Activated T-helper 1 cell treated with anti-CD3 and anti-CD28 coated beads, Interleukin-2, amount 50 U/mL, for 16 hours (primary cell): ENCODE results near the gene CCR5AS.
"Not testable (repeated sequence)": the region's sequence is repeated elsewhere in the genome, so short reads cannot be mapped to it uniquely, and the experiment has no call there.

Source experiments
- DNase-seq, 2 donors: peaks; one replicate each; pipeline ENCODE4 v3.0.0-alpha.2; 2020; ENCODE audit warnings: low read depth in 1 of 2, low spot score in 1 of 2

The CCR5AS gene

GRCh38 chr3:46358466-46358865 lies 48.4 kb downstream of the CCR5AS start:
- no peak for DNase-seq

- no peak for DNase-seq
Measured at GRCh38 chr3:46356909-46357308, 50.0 kb downstream of the CCR5AS start.

DNA sequence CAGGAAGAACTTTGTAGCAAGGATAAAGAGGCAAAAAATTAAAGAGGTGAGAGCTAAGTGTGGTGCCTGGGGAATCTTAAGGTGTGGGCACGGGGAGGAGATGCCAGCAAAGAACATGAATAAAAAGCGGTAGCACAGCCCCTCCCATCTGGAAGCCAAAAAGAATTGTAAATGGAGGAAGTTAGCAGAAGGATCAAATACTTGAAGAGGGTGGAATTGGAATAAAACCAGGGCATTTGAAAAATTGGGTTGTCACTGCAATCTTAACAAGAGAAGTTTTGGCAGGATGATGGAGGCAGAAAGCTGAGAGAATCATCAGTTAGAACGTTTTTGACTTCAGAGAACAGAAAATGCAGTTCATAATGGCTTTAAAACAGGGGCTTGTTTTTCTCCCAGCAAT lies 50.6 kb downstream of the CCR5AS start:
- no peak for DNase-seq

- no peak for DNase-seq
Measured at GRCh38 chr3:46354984-46355383, 51.9 kb downstream of the CCR5AS start.

DNA sequence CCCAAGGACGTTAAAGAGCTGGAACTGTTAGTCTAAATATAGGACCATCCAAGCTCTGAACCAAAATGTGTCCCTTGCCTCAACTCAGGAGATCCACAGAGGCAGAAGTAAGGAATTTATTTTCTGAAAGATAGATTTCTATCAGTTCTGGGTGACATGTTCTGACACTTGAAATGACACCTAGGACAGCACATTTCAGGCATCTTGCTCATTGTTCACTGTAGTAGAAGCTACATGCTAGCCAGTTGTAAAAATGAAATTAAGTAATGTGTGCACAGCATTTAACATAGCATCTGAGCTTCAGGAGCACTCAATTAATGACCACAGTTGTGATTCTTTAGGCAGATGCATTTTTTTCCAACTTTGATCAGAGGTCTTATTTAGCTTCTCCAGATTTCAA lies 52.4 kb downstream of the CCR5AS start:
- DNase-seq: no peak

- no peak for DNase-seq
Measured at GRCh38 chr3:46353647-46354410, 53.0 kb downstream of the CCR5AS start, which contains the start of gene CCR2. CCR2 (plus strand) TSS chr3:46354111; CDS start chr3:46357528, 3,417 bp downstream.

DNA sequence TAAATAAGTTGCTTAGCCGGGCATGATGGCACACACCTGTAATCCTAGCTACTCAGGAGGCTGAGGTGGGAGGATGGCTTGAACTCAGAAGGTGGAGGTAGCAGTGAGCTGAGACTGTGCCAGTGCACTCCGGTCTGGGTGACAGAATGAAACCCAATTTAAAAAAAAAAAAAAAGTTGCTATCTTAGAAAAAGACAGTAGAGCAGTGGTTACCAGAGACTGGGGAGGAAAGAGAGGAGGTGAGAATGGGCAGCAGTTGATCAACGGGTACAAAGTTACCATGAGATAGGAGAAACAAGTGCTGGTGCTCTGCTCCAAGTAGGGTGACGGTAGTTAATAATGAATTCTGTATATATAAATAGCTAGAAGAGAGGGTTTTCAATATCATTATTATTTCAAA lies 53.8 kb downstream of the CCR5AS start:
- no peak for DNase-seq

GRCh38 chr3:46351646-46352045 lies 55.2 kb downstream of the CCR5AS start:
- no peak for DNase-seq

GRCh38 chr3:46350262-46350565 lies 56.7 kb downstream of the CCR5AS start:
- DNase-seq: no peak

DNA sequence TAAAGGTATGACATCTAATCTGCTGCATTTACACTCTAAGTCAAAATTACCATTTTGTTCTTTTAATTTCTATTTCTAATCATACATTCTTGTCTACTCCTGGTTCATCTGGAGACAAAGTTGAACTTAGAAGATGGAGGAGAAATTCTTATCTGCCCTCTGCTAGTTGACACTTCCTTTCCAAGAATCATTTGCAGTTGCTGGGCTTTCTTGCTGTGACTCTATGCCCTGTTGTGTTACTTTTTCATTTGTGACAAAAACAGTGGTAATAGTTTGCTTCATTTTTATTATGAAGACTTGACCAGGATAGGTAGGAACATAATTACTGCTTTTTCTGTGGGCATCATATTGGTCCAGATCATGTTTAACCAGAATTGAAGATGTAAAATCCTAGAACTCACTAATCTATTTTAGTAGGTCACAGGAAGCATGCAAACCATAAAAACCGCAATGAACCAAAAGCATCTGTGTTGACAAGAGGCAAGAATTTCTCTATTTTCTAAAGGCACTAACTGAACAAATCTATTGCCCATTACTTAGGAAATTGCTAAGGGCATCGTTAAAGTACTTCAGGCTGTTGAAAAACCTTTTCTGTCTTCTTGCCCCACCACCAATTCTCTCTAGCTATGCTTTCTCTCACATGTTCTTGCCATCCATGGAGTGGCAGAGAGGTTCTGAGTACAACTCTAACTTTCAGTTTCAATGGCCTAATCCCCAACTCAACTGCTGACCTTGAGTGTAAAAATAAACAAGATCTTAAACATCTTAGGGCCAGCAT lies 57.2 kb downstream of the CCR5AS start:
- no peak for DNase-seq

DNA sequence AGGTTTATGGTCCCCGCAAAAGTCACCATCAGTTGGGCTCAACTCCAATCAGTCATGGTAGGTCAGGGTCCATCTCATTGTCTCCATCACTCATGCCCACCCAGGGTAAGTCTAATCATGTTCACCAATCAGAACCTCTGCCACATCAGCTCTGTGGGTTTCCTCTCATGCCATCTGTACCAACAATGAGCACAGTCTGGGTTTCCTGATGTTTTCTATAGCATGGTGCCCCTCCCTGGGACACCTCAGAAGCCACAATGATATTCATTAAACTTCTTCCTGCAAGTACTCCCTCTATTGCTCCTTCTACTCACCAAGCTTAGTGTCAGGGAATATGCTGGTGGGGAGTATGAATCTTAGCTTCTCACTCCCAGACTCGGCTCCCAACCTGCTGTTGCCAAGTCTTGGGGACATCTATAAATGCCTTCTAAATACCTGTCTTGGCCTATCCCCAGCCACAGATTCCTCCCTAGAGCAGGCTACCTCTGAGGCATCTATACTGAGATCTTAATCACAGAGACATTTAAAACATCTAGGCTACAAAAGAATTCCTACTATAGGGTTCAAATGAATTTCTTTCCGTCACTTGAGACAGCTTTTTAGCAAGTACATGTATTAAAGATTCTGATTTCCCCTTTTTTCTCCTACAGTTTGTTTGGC lies 57.9 kb downstream of the CCR5AS start:
- DNase-seq: no peak

GRCh38 chr3:46344476-46344875 lies 62.4 kb downstream of the CCR5AS start:
- no peak for DNase-seq

DNA sequence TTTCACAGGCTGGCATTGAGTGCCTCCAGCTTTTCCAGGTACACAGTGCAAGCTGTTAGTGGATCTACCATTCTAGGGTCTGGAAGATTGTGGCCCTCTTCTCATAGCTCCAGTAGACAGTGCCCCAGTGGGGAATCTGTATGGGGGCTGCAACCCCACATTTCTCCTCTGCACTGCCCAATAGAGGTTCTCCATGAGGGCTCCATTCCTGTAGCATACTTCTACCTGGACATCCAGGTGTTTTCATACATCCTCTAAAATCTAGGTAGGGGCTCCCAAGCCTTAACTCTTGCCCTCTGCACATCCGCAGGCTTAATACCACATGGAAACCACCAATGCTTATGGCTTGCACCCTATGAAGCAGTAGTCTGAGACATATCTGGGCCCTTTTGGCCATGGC lies 68.0 kb downstream of the CCR5AS start:
- DNase-seq: no peak

DNA sequence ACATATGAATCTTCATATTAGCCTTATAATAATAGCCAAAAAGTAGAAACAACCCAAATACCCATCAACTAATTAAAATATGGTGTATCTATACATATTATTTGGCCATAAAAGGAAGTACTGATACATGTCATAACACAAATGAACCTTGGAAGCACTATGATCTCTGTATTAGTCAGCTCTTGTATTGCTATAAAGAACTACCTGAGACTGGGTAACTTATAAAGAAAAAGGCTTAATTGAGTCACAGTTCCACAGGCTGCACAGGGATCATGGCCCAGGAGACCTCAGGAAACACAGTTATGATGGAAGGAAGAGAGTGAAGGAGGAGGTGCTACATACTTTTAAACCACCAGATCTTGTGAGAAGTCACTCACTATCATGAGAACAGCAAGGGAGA lies 69.0 kb downstream of the CCR5AS start:
- no peak for DNase-seq

DNA sequence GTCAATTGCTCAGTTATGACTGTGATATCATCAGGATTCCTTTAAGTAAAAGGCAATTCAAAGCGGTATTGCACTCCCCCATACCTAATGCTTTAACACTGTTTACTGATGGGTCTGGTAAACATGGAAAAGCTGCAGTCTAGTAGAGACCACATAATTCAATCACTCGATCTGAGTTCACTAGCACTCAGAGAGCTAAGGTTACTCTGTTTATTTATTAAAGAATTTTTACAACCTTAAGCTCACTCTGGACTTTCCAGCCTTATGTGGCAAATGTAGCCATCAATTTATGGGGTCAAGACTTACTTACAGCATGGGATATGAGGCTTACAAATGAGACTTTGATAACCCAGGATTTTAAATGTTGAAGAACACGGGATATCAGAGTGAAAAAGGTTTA lies 71.3 kb downstream of the CCR5AS start:
- no peak for DNase-seq

DNA sequence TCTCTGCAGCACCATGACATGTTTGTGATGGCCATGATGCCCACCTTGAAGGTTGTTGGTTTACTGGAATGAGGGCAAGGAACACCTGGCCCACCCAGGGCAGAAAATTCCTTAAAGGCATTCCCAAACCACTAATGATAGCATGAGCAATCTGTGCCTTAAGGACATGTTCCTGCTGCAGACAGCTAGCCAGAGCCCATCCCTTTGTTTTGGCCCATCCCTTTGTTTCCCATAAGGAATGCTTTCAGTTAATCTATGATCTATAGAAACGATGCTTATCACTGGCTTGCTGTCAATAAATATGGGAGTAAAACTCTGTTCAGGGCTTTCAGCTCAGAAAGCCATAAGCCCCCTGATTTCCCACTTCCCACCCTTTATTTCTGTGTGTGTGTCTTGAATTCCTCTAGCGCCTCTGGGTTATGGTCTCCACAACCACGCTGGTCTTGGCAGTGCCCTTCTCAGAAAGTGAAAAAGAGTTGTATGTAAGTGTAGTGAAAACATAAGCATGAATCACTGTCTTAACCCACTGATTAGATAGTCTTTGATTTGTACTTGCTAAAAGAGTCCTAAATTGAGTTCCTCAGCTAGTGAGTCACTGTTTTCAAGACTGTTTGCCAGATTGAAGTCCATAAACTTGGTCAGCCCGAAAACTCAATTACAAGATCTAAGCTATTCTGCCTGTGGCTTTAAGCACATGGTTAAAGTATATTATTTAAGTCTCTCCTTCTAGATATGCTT lies 72.0 kb downstream of the CCR5AS start:
- no peak for DNase-seq

- DNase-seq: not testable (repeated sequence)
Measured at GRCh38 chr3:46330676-46331075, 76.2 kb downstream of the CCR5AS start.

GRCh38 chr3:46325645-46326300 lies 81.1 kb downstream of the CCR5AS start:
- DNase-seq: no peak

- DNase-seq: no peak
Measured at GRCh38 chr3:46324036-46324435, 82.8 kb downstream of the CCR5AS start.

GRCh38 chr3:46321461-46322104 lies 85.3 kb downstream of the CCR5AS start:
- no peak for DNase-seq
